Astrocyte (in vitro differentiated cells and primary cell): Measurements from ENCODE around the gene CD101. TPM values are rescaled to one million over a fixed set of nuclear protein-coding genes. Genes with fewer than 3 reads are reported as not detected.

Experiments used
- DNase-seq: peaks from one replicate; pipeline ENCODE4 v3.0.0-alpha.2; 2010; ENCODE audit warnings: low read depth
- FAIRE-seq: peaks from 2 replicates; lab custom pipeline; 2011; peaks lifted over from hg19 to GRCh38; lab: Jason Lieb, UNC
- H2AFZ ChIP-seq: 2 replicates; pipeline ENCODE4 v1.6.0; 2012; ENCODE audit warnings: low read depth, low read length, inconsistent platforms
- H3K27ac ChIP-seq: 2 replicates; pipeline ENCODE4 v1.5.1; 2011; ENCODE audit warnings: low read depth, low read length, inconsistent platforms
- H3K27me3 ChIP-seq: 2 replicates; pipeline ENCODE4 v1.6.0; 2011; ENCODE audit warnings: low read length, inconsistent platforms; ENCODE audit not compliant: insufficient read depth
- H3K36me3 ChIP-seq: 2 replicates; pipeline ENCODE4 v1.5.1; 2011; ENCODE audit warnings: low read length, inconsistent platforms; ENCODE audit not compliant: insufficient read depth
- H3K4me1 ChIP-seq: 2 replicates; pipeline ENCODE4 v1.5.1; 2011; ENCODE audit warnings: low read length, inconsistent platforms; ENCODE audit not compliant: insufficient read depth
- H3K4me2 ChIP-seq: 2 replicates; pipeline ENCODE4 v1.6.0; 2012; ENCODE audit warnings: low read length, inconsistent platforms
- H3K4me3 ChIP-seq: 2 replicates; pipeline ENCODE4 v1.5.1; 2011; ENCODE audit warnings: low read depth, mild to moderate bottlenecking, low read length, inconsistent platforms; ENCODE audit not compliant: insufficient read depth
- H3K79me2 ChIP-seq: 2 replicates; pipeline ENCODE4 v1.6.0; 2012; ENCODE audit warnings: mild to moderate bottlenecking, low read length, inconsistent platforms; ENCODE audit not compliant: insufficient read depth
- H3K9ac ChIP-seq: 2 replicates; pipeline ENCODE4 v1.6.0; 2012; ENCODE audit warnings: mild to moderate bottlenecking, low read length, inconsistent platforms
- H3K9me3 ChIP-seq: 2 replicates; pipeline ENCODE4 v1.5.1; 2012; ENCODE audit warnings: low read depth, mild to moderate bottlenecking, low read length, inconsistent platforms; ENCODE audit not compliant: insufficient read depth
- H4K20me1 ChIP-seq: 2 replicates; pipeline ENCODE4 v1.6.0; 2012; ENCODE audit warnings: low read length, inconsistent platforms; ENCODE audit not compliant: insufficient read depth
- H3K27ac Mint-ChIP-seq: one replicate; pipeline ENCODE4 v1.8.0; 2021; ENCODE audit warnings: mild to moderate bottlenecking, mixed read lengths; ENCODE audit not compliant: unreplicated experiment
- H3K27me3 Mint-ChIP-seq: one replicate; pipeline ENCODE4 v1.8.0; 2021; ENCODE audit warnings: low read depth, mixed read lengths; ENCODE audit not compliant: unreplicated experiment
- H3K36me3 Mint-ChIP-seq: one replicate; pipeline ENCODE4 v1.8.0; 2021; ENCODE audit warnings: low read depth, mixed read lengths; ENCODE audit not compliant: unreplicated experiment
- H3K4me1 Mint-ChIP-seq: one replicate; pipeline ENCODE4 v1.8.0; 2021; ENCODE audit warnings: low read depth, mixed read lengths; ENCODE audit not compliant: unreplicated experiment
- H3K4me3 Mint-ChIP-seq: one replicate; pipeline ENCODE4 v1.8.0; 2021; ENCODE audit warnings: mild to moderate bottlenecking, moderate library complexity, mixed read lengths; ENCODE audit not compliant: unreplicated experiment
- H3K9me3 Mint-ChIP-seq: one replicate; pipeline ENCODE4 v1.8.0; 2021; ENCODE audit warnings: mild to moderate bottlenecking, mixed read lengths; ENCODE audit not compliant: unreplicated experiment
- EZH2 ChIP-seq: IDR thresholded peaks from 2 replicates; pipeline ENCODE4 v1.6.1; 2012; ENCODE audit warnings: mild to moderate bottlenecking, low read length, inconsistent platforms; ENCODE audit not compliant: insufficient read depth
- total RNA-seq: library from RNA; stranded (reverse); gene quantifications from 2 replicates; pipeline ENCODE4 v1.2.1, GENCODE V29; 2021
- TF ChIP-seq, protein P1 (sequence below): IDR thresholded peaks from 2 replicates; pipeline ENCODE4 v1.5.1; 2011; ENCODE audit warnings: low read depth, mild to moderate bottlenecking, inconsistent platforms, low read length, moderate library complexity; ENCODE audit not compliant: insufficient read depth

CD101 gene
- total RNA-seq, 1 donor from 2014 or later, result 1.6 TPM

DNA sequence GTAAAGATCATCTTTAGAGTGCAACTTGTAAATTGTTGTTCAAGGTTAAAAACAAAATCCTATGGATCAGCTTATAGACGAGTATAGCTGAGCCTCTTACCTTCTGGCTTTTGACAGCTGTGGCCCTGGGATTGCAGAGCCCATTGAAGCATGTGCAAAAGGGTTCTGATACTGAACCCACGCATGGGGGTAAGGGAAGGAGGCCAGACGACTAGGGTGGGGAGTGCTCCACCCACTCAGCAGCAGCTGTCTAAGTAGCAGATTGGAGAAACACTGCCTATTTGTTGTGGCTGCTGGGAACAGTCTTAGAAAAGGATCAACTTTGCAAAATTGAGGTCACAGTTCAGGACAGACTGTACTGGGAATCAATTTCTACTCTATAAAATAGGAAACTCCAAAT, 16.1 kb downstream of the CD101 start:
- Mint-ChIP-seq H3K4me1 (peaks cover 24% of the 10 kb centered on the region), H3K27ac (no peak overlapping the region), H3K27me3 (no peaks in the 10 kb centered on the region), H3K36me3 (peaks cover 2% of the 10 kb centered on the region), H3K4me3 (no peak overlapping the region), H3K9me3 (no peaks in the 10 kb centered on the region)
- H3K79me2 ChIP-seq, result no peaks in the 10 kb centered on the region
- no peak for FAIRE-seq
- no peak for TF ChIP-seq EZH2
- TF ChIP-seq, protein P1, sequence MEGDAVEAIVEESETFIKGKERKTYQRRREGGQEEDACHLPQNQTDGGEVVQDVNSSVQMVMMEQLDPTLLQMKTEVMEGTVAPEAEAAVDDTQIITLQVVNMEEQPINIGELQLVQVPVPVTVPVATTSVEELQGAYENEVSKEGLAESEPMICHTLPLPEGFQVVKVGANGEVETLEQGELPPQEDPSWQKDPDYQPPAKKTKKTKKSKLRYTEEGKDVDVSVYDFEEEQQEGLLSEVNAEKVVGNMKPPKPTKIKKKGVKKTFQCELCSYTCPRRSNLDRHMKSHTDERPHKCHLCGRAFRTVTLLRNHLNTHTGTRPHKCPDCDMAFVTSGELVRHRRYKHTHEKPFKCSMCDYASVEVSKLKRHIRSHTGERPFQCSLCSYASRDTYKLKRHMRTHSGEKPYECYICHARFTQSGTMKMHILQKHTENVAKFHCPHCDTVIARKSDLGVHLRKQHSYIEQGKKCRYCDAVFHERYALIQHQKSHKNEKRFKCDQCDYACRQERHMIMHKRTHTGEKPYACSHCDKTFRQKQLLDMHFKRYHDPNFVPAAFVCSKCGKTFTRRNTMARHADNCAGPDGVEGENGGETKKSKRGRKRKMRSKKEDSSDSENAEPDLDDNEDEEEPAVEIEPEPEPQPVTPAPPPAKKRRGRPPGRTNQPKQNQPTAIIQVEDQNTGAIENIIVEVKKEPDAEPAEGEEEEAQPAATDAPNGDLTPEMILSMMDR, result no peak
- H3K4me1 ChIP-seq, result peaks cover 14% of the 10 kb centered on the region
- H3K4me2 ChIP-seq, result no peak overlapping the region
- DNase-seq, result peak; percentile 30
- H3K9me3 ChIP-seq, result no peaks in the 10 kb centered on the region
- no peak overlapping the region for H2AFZ ChIP-seq
- no peaks in the 10 kb centered on the region for H4K20me1 ChIP-seq
- H3K9ac ChIP-seq, result no peak overlapping the region
- no peak overlapping the region for H3K4me3 ChIP-seq
- no peak overlapping the region for H3K27ac ChIP-seq
- no peaks in the 10 kb centered on the region for H3K36me3 ChIP-seq
- no peaks in the 10 kb centered on the region for H3K27me3 ChIP-seq

DNA sequence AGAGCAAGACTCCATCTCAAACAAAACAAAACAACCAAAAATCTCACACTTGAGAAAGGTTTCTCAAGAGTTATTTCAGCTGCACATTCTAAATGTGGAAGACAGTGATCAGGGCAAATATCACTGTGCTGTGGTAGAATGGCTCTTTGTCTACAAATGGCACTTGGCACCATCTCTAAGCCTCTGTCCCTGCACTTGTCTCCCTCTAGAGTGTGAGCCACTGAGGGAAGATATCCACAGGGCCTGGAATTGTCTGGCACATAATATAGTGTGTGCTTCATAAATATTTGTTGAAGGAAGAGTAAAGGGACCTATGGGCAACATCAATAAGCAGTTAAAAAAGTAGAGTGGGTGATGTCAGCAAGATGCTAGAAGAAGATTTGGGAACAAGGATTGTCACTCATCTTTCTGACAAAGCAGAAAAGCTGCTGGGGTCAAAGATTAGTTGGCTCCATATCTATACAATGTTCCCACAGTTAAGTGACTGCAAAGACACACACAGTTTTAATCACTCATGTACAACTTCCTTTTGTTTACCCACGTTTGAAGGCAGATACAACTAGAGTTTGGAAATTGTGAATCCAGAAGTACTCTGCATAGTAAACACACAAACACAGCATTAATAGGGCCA, 19.1 kb downstream of the CD101 start:
- Histone ChIP-seq H3K4me2 (no peak overlapping the region), H3K36me3 (no peaks in the 10 kb centered on the region), H3K27me3 (no peaks in the 10 kb centered on the region), H3K27ac (no peak overlapping the region), H3K4me3 (no peak overlapping the region), H3K9me3 (no peaks in the 10 kb centered on the region), H4K20me1 (no peaks in the 10 kb centered on the region), H3K79me2 (no peaks in the 10 kb centered on the region), H3K4me1 (peaks cover 7% of the 10 kb centered on the region), H3K9ac (no peak overlapping the region), H2AFZ (no peak overlapping the region)
- Mint-ChIP-seq H3K27ac (no peak overlapping the region), H3K36me3 (peaks cover 2% of the 10 kb centered on the region), H3K4me1 (peaks cover 14% of the 10 kb centered on the region), H3K4me3 (no peak overlapping the region), H3K9me3 (no peaks in the 10 kb centered on the region), H3K27me3 (no peaks in the 10 kb centered on the region)
- TF ChIP-seq, protein P1, result no peak
- TF ChIP-seq EZH2, result no peak
- DNase-seq (no peak), FAIRE-seq (no peak)

DNA sequence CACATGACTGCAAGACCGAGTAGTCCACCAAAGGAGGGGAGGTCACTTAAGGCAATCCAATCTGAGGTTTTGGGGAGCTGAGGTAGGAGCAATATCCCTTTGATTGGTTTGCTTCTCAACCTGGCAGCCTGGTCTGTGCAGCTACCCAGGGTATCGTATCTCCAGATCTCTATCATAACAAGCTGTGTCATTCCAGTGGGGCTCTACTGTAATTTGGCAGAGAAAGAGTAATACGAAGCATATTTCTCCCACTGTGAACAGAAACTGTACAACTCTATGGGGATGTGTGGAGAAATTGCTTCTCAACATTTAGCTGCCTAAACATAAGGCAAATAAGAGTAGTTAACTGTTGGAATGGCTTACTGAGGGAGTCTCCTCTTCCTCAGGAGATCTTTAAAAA, 20.6 kb downstream of the CD101 start:
- H2AFZ ChIP-seq, result no peak overlapping the region
- Mint-ChIP-seq H3K9me3 (no peaks in the 10 kb centered on the region), H3K27ac (no peak overlapping the region), H3K27me3 (no peaks in the 10 kb centered on the region), H3K4me1 (peaks cover 22% of the 10 kb centered on the region), H3K36me3 (peaks cover 2% of the 10 kb centered on the region), H3K4me3 (no peak overlapping the region)
- no peak for DNase-seq
- H3K4me2 ChIP-seq, result no peak overlapping the region
- TF ChIP-seq, protein P1, result no peak
- no peak for TF ChIP-seq EZH2
- no peak overlapping the region for H3K9ac ChIP-seq
- H3K79me2 ChIP-seq, result no peaks in the 10 kb centered on the region
- no peaks in the 10 kb centered on the region for H4K20me1 ChIP-seq
- peaks cover 7% of the 10 kb centered on the region for H3K4me1 ChIP-seq
- H3K4me3 ChIP-seq, result no peak overlapping the region
- FAIRE-seq, result no peak
- H3K27me3 ChIP-seq, result no peaks in the 10 kb centered on the region
- H3K9me3 ChIP-seq, result no peaks in the 10 kb centered on the region
- no peak overlapping the region for H3K27ac ChIP-seq
- no peaks in the 10 kb centered on the region for H3K36me3 ChIP-seq
